DND-41 (cell line): ENCODE results near the gene GNAI2.

Source experiments
- ATAC-seq: fragments of 200-7000 bp; cut with Tn5 transposase; 3 replicates; pipeline ENCODE4 v1.9.1; 2021; ENCODE audit warnings: low read depth; ENCODE audit not compliant: insufficient read depth
- DNase-seq: peaks from one replicate; pipeline ENCODE4 v3.0.0-alpha.2; 2020
- H2AFZ ChIP-seq: 2 replicates; pipeline ENCODE4 v1.6.0; 2012; ENCODE audit warnings: low read depth, low read length
- H3K27ac ChIP-seq: 2 replicates; pipeline ENCODE4 v1.5.1; 2012; ENCODE audit warnings: low read length, inconsistent platforms
- H3K27me3 ChIP-seq: fragments of 200-600 bp; sonication (generic); 2 replicates; pipeline ENCODE4 v1.6.0; 2012; ENCODE audit warnings: low read length, mild to moderate bottlenecking, inconsistent platforms; ENCODE audit not compliant: insufficient read depth, poor library complexity
- H3K36me3 ChIP-seq: 2 replicates; pipeline ENCODE4 v1.5.1; 2012; ENCODE audit warnings: low read length, inconsistent platforms; ENCODE audit not compliant: insufficient read depth
- H3K4me1 ChIP-seq: 2 replicates; pipeline ENCODE4 v1.5.1; 2012; ENCODE audit warnings: mild to moderate bottlenecking, low read length; ENCODE audit not compliant: insufficient read depth
- H3K4me2 ChIP-seq: 2 replicates; pipeline ENCODE4 v1.6.0; 2012; ENCODE audit warnings: mild to moderate bottlenecking, moderate library complexity, low read length, inconsistent platforms; ENCODE audit not compliant: insufficient read depth
- H3K4me3 ChIP-seq, 2 experiments: fragments of 200-600 bp in 1 of 2; shearing (Covaris generic) in 1 of 2; 2 replicates each; pipeline ENCODE4 v1.5.1; 2012 to 2016; ENCODE audit warnings: inconsistent platforms in 2 of 2, low read length in 2 of 2, mild to moderate bottlenecking in 2 of 2, low read depth in 1 of 2, moderate library complexity in 1 of 2
- H3K79me2 ChIP-seq: 2 replicates; pipeline ENCODE4 v1.6.0; 2012; ENCODE audit warnings: low read length, inconsistent platforms; ENCODE audit not compliant: insufficient read depth
- H3K9ac ChIP-seq: 2 replicates; pipeline ENCODE4 v1.6.0; 2012; ENCODE audit warnings: low read depth, mild to moderate bottlenecking, inconsistent platforms, low read length, moderate library complexity
- H3K9me3 ChIP-seq: 2 replicates; pipeline ENCODE4 v1.5.1; 2012; ENCODE audit warnings: low read length, moderate library complexity, mild to moderate bottlenecking, inconsistent platforms; ENCODE audit not compliant: insufficient read depth, severe bottlenecking
- H4K20me1 ChIP-seq: 2 replicates; pipeline ENCODE4 v1.6.0; 2012; ENCODE audit warnings: low read length; ENCODE audit not compliant: insufficient read depth
- CTCF ChIP-seq: IDR thresholded peaks from 2 replicates; pipeline ENCODE4 v1.5.1; 2012; ENCODE audit warnings: borderline replicate concordance, low read length, moderate library complexity, mild to moderate bottlenecking; ENCODE audit not compliant: poor library complexity, severe bottlenecking; ENCODE audit errors: extremely low read depth
- EZH2 ChIP-seq: IDR thresholded peaks from 3 replicates; pipeline ENCODE4 v1.6.1; 2012; ENCODE audit warnings: borderline replicate concordance, low read depth, mild to moderate bottlenecking, moderate library complexity, low read length, inconsistent platforms; ENCODE audit not compliant: severe bottlenecking

The GNAI2 gene

GRCh38 chr3:50246517-50246954, 10.5 kb downstream of the GNAI2 start:
- Histone ChIP-seq H3K27ac (peak overlapping the region; percentile 71), H4K20me1 (peaks cover 90% of the 10 kb centered on the region)
- ATAC-seq = peak; percentile 78

GRCh38 chr3:50248387-50248786, 12.4 kb downstream of the GNAI2 start:
- Histone ChIP-seq H3K79me2 (peaks cover 93% of the 10 kb centered on the region), H3K27ac (no peak overlapping the region; the same call in 1 of the 2 replicates)

More at GRCh38 chr3:50246517-50246954, 10.5 kb downstream of the GNAI2 start:
- Histone ChIP-seq H2AFZ (no peak overlapping the region), H3K79me2 (peaks cover 97% of the 10 kb centered on the region), H3K36me3 (peaks cover 77% of the 10 kb centered on the region), H3K4me1 (peaks cover 41% of the 10 kb centered on the region), H3K4me2 (peak overlapping the region; percentile 66), H3K9ac (peak overlapping the region; percentile 52), H3K9me3 (no peaks in the 10 kb centered on the region), H3K4me3 (peak overlapping the region in 1 of 2 experiments; percentile 46; a peak in 2 of 4 replicates), H3K27me3 (no peaks in the 10 kb centered on the region)
- DNase-seq = peak; percentile 85
- TF ChIP-seq CTCF (no peak), EZH2 (no peak)

GRCh38 chr3:50249457-50249856, 13.5 kb downstream of the GNAI2 start:
- no peak for ATAC-seq
- peaks cover 87% of the 10 kb centered on the region for H3K79me2 ChIP-seq

More at GRCh38 chr3:50248387-50248786, 12.4 kb downstream of the GNAI2 start:
- TF ChIP-seq EZH2 (no peak), CTCF (no peak)
- no peak overlapping the region for H3K4me3 ChIP-seq
- H3K4me1 ChIP-seq = peaks cover 34% of the 10 kb centered on the region
- no peak for DNase-seq
- H3K9me3 ChIP-seq = no peaks in the 10 kb centered on the region
- no peak overlapping the region for H3K9ac ChIP-seq
- H3K36me3 ChIP-seq = peaks cover 79% of the 10 kb centered on the region
- no peak overlapping the region for H2AFZ ChIP-seq
- H3K4me2 ChIP-seq = no peak overlapping the region
- H3K27me3 ChIP-seq = no peaks in the 10 kb centered on the region
- peaks cover 88% of the 10 kb centered on the region for H4K20me1 ChIP-seq
- ATAC-seq = no peak

More at GRCh38 chr3:50249457-50249856, 13.5 kb downstream of the GNAI2 start:
- no peak overlapping the region for H3K4me3 ChIP-seq
- no peak overlapping the region for H3K9ac ChIP-seq
- DNase-seq = no peak
- H3K4me1 ChIP-seq = peaks cover 31% of the 10 kb centered on the region
- TF ChIP-seq EZH2 = no peak
- TF ChIP-seq CTCF = no peak
- H3K27me3 ChIP-seq = no peaks in the 10 kb centered on the region
- no peak overlapping the region for H2AFZ ChIP-seq
- H3K27ac ChIP-seq = no peak overlapping the region
- peaks cover 89% of the 10 kb centered on the region for H4K20me1 ChIP-seq
- H3K4me2 ChIP-seq = no peak overlapping the region
- H3K36me3 ChIP-seq = peaks cover 82% of the 10 kb centered on the region
- no peaks in the 10 kb centered on the region for H3K9me3 ChIP-seq
